Measurements from ENCODE around the gene ZNF644.

DNA sequence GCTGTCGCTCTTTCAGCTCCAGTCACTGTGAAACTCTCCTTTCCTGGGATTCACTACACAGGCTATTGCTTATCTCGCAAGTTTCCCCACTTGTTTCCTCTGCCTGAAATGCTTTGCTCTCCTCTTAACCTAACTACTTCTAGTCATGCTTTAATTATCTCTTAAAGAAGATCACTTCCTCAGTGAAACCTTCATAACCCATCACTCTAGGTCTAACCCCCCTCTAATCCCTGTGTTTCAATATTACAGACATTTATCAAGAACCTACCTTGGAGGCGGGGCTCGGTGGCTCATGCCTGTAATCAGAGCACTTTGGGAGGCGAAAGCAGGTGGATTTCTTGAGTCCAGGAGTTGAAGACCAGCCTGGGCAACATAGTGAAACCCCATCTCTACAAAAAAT lies 16.7 kb upstream of the ZNF644 start:
- no peak for TF ChIP-seq POLR2A (IDR thresholded peaks at IDR 0.05)
- TF ChIP-seq, protein P1, sequence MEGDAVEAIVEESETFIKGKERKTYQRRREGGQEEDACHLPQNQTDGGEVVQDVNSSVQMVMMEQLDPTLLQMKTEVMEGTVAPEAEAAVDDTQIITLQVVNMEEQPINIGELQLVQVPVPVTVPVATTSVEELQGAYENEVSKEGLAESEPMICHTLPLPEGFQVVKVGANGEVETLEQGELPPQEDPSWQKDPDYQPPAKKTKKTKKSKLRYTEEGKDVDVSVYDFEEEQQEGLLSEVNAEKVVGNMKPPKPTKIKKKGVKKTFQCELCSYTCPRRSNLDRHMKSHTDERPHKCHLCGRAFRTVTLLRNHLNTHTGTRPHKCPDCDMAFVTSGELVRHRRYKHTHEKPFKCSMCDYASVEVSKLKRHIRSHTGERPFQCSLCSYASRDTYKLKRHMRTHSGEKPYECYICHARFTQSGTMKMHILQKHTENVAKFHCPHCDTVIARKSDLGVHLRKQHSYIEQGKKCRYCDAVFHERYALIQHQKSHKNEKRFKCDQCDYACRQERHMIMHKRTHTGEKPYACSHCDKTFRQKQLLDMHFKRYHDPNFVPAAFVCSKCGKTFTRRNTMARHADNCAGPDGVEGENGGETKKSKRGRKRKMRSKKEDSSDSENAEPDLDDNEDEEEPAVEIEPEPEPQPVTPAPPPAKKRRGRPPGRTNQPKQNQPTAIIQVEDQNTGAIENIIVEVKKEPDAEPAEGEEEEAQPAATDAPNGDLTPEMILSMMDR (IDR thresholded peaks at IDR 0.05): no peak

All from heart left ventricle (tissue), 13 donors.